Measurements from ENCODE around the gene RAB30.
A peak's percentile ranks its signal among the peaks of the same experiment; 100 is the strongest.

The RAB30 gene

GRCh38 chr11:83070044-83070701 is 1.5 kb downstream of the RAB30 start:
- peak; percentile 30 for DNase-seq

DNA sequence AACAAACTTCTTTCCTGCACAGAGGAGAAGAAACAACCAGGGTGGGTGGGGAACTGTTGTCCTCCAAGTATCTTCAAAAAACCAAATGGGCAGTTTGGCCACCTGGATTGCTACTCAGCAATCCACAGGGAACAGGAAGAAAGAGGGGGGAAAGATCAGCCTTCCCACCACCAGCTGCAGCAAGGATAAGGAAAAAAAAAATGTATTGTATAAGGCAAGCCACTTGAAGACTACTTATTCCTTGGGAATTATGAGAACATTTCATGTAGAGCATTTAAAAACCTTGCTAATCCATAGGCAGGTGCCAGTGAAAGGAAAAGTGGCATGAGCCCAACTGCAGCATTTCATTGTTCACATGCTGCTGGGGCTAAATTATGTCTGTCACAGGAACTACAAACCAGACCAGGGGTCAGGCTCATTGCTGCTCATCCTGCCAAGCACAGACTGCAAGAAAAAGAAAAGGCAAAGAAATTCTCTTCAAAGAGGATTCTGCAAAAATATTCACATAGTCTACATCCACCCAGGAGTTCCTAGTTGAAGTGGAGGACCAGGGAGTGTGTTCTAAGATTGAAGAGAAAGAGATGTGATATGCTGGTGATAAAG is 2.2 kb downstream of the RAB30 start:
- DNase-seq: peak; percentile 83

DNA sequence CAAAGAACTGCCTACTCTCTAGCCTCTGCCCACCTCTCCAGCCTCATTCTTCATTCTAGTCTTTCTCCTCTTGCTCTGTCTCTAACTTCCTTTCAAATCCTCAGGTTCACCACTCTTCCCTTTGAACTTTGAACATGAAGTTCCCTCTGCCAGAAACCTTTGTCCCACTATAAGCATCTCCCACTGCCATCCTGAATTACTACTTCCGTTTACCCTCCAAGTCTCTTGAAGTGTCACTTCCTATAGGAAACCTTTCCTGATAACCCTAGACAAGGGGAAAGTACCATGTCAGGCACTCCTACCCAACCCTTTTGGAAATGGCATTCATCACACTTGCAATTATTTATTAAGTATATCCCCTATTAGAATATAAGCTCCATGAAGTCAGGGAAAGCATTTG is 3.1 kb downstream of the RAB30 start:
- no peak for DNase-seq

- DNase-seq: no peak
Observed at GRCh38 chr11:83064011-83064410, 7.7 kb downstream of the RAB30 start.

DNA sequence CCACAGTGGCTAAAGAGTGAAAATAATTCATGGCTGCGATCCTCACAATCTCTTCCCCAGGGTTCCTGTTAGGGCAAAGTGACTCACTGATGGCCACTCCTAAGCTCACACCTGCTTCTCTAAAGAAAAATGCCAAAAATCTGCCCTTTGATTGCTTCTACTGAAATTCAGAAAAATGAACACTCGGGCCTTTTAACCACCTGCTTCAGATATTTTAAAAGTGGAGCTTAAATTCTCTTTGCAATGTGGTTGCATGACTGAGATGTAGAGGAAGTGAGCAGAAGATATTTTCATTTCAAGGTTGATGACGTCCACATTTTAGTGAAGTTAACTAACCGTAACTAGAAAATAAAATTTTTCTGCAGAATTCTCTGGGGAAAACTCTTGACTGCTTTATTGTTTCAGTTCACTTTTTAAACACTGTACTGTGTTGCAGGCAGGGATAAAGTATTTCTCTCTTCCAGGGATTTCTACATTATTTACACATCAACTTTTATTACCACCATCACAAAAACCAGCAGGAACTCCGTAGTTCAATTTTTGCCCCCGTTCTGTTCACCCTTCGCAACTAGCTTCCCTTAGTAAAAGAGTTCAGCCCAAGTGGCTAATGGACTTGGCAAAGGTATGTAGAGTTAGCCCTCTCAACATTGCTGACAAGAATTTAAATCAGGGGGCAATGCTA is 8.5 kb downstream of the RAB30 start:
- no peak for DNase-seq

DNA sequence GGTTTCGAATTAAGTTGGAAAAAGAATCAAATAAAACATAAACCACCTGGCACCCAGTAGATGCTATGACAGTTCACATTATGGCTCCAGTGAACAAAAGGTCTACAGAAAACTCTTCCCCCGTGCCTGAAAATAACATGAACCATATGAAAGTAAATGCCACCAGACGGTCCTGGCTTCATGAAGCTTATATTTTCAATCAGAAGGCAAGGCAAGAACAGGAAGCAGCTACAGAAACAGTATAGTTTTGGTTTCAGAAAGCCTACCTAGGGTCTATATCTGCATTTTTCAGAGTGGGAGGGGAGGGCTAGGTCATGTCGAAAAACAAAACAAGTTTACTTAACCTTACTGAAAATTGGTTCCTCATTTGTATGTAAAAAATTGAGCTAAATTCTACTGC is 9.8 kb downstream of the RAB30 start:
- DNase-seq: no peak

DNA sequence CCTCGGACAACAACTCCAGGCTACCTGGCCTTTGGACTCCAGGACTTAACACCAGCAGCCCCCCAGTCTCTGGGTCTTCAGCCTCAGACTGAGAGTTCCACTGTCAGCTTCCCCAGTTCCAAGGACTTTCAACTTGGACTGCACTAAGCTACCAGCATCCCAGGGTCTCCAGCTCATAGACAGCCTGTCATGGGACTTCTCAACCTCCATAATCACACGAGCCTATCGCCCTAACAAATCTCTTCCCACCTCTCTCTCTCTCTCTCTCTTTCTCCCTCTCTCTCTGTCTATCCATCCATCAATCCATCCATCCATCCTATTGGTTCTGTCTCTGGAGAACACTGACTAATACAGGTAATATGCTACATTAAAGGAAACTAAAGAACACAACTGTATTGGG is 10.7 kb downstream of the RAB30 start:
- no peak for DNase-seq

GRCh38 chr11:83057721-83058120 is 14.0 kb downstream of the RAB30 start:
- no peak for DNase-seq

- no peak for DNase-seq
Observed at GRCh38 chr11:83056611-83057010, 15.1 kb downstream of the RAB30 start.

DNA sequence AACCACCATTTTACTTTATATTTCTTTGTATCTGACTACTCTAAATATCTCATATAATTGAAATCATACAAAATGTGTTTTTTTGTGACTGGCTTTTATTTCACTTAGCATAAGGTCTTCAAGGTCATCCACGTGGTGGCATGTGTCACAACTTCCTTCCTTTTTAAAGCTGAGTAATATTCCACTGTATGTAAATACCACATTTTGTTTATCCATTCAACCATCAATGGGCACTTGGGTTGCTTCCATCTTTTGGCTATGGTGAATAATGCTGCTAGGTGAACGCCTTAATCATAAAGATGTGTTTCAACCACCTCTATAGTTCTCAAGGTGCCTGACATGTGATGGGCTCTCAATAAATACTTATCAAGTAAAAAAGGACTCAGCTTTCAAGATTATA is 15.5 kb downstream of the RAB30 start:
- DNase-seq: no peak

GRCh38 chr11:83054904-83055380 is 16.8 kb downstream of the RAB30 start:
- no peak for DNase-seq

- DNase-seq: no peak
Observed at GRCh38 chr11:83054001-83054400, 17.7 kb downstream of the RAB30 start.

- no peak for DNase-seq
Observed at GRCh38 chr11:83051760-83052671, 19.7 kb downstream of the RAB30 start.

DNA sequence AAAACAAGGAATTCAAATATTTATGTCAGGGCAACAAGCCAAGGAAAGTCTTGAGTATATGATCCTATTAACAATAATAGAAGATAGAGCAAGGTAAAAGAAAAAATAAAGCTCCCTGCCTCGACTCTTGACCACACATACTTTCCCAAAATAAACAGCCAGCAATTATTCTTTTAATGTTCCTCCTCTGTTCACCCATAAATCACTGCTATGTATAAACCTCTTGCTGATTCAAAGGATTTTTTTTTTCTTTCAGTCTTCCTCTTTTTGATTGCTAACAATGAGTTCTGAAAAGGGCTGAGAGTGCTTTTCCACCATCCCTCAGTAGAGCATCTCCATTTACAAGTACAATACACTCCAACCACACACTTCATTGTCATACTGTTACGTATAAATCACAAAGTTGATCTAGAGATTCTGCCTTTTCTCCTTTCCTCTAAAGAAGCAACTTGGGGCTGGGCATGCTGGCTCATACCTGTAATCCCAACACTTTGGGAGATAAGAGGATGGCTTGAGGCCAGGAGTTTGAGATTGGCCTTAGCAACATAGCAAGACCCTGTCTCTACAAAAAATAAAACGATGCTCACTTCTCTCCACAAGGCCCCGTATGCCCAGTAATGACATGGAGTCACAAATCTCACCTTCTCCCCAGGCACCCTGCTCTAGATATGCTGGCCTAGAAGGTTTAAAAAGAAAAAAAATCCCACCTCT is 24.0 kb downstream of the RAB30 start:
- DNase-seq: no peak

- no peak for DNase-seq
Observed at GRCh38 chr11:83046621-83047172, 25.0 kb downstream of the RAB30 start.

DNA sequence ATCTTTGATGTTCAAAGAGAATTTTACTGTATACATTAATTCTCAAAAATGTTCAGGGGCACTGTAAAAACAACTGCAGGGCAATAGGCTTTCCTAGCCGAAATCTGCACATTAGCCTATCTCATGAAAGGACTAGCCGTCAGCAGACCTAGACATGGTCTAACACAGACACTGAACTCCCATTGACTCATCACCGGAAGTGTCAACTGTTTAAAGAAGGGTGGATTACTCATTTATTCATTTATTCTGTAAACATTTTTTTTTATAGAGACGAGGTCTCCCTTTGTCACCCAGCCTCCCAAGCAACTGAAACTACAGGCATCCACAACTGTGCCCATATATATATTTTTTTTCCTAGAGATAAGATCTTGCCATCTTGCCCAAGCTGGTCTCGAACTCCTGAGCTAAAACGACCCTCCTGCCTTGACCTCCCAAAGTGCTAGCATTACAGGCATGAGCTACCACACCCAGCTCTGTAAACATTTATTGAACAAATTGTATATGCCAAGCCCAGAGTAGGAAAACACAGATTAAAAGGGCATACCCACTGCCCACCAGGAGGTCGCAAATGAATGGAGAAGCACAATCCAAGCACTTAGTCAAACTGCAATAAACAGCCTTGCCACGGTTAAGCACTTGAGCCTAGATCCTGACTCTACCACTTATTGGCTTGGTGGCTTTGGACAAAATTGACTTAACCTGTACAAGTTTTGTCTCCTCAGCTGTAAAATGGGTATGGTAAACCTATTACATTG is 26.6 kb downstream of the RAB30 start:
- DNase-seq: no peak

GRCh38 chr11:83042964-83043711 is 28.6 kb downstream of the RAB30 start:
- DNase-seq: no peak

DNA sequence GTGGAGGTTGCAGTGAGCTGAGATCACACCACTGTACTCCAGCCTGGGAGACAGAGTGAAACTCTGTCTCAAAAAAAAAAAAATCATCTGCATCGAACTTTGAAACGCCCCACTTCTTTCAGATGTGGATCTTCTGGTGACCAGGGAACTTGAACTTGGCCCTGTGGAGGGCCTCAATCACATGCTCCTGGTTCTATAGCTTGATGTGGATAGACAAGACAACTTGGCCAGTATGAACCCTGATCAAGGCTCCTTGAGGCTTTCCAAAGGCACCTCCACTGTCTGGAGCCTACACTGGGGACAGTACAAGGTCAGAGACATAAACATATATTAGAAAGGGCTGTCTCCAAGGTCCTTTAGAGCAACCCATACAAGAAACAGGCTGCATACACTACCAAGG is 30.6 kb downstream of the RAB30 start:
- no peak for DNase-seq

- no peak for DNase-seq
Observed at GRCh38 chr11:83039566-83039965, 32.1 kb downstream of the RAB30 start.

DNA sequence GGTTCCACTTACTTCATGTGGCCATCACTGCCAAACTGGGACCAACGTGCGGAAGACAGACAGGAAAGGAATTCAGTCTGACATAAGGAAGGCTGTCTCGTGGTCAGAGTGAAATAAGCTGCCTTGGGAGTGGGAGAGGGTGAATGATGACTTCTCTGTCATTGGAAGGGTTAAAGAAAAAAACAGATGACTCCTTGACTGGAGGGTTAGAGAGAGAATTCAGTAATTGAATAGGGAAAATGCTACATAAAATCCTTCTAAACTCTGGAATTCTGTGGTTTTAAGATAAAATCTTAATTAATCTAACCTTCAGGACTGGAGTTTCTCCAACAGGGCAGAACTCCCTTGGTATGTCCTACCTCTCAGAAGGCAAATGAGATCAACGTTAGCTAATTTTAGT is 33.8 kb downstream of the RAB30 start:
- DNase-seq: no peak

DNA sequence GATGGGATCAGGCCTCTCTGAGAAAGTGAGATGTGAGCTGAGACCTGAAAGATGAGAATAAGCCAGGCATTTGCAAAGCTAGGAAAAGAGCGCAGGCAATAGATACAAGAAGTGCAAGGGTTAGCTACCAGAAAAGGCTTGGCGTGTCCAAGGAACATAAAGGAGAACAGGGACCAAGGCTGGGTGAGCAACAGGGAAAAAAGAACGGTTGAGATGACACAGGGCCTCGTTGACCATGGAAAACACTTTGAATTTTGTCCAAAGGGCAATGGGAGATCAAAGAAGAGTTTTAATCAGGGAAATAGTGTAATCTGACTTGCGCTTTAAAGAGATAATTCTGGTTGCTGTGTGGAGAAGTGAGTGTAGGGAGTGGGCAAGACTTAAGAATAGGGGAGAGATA is 35.0 kb downstream of the RAB30 start:
- no peak for DNase-seq

Measured in NCI-H524 treated with DMSO at 0.1 percent for 48 hours (cell line).